Measurements from ENCODE around the gene MAP3K20. TPM values are rescaled to one million over a fixed set of nuclear protein-coding genes. Genes with fewer than 3 reads are reported as not detected.
A peak's percentile ranks its signal among the peaks of the same experiment; 100 is the strongest.

The MAP3K20 gene
- total RNA-seq, 1 donor from 2014 or later, result 18.0 TPM

DNA sequence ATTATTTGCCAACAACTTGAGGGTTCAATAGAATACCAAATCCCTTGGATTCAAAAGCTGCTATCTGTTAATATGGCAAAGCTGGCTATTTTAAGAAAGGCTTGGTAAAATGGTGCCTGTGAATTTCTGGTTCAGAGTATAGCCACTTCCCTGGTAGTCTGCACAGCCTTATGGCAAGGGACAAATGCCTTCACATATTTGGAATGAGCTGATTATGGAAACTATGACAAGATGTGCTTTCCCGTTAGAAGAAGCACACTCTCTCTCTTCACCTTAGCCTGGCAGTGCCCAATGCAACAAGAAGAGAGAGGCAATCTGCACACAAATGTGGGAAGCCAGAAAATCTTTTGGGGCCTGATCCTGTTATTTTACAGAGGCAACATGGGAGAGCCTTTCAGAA lies 47.5 kb upstream of the MAP3K20 start:
- Histone ChIP-seq H3K4me1 (no peaks in the 10 kb centered on the region), H3K79me2 (ENCODE audit: low read depth) (no peaks in the 10 kb centered on the region), H3K36me3 (no peaks in the 10 kb centered on the region), H2AFZ (replicated peaks) (no peak overlapping the region), H3K27ac (no peak overlapping the region), H3K4me3 (no peak overlapping the region), H3K9ac (no peak overlapping the region), H3F3A (ENCODE audit: low read depth) (no peaks in the 10 kb centered on the region), H3K9me3 (ENCODE audit: low read depth) (no peaks in the 10 kb centered on the region), H3K4me2 (no peak overlapping the region), H3K27me3 (no peaks in the 10 kb centered on the region), H4K20me1 (ENCODE audit: low read depth) (no peaks in the 10 kb centered on the region)
- no peaks in the 10 kb centered on the region for H3K9me3 Mint-ChIP-seq
- H3K36me3 Mint-ChIP-seq, result no peaks in the 10 kb centered on the region
- TF ChIP-seq EZH2 (IDR thresholded peaks at IDR 0.05), result no peak
- TF ChIP-seq EZH2phosphoT487 (IDR thresholded peaks at IDR 0.05), result no peak
- TF ChIP-seq, protein P1, sequence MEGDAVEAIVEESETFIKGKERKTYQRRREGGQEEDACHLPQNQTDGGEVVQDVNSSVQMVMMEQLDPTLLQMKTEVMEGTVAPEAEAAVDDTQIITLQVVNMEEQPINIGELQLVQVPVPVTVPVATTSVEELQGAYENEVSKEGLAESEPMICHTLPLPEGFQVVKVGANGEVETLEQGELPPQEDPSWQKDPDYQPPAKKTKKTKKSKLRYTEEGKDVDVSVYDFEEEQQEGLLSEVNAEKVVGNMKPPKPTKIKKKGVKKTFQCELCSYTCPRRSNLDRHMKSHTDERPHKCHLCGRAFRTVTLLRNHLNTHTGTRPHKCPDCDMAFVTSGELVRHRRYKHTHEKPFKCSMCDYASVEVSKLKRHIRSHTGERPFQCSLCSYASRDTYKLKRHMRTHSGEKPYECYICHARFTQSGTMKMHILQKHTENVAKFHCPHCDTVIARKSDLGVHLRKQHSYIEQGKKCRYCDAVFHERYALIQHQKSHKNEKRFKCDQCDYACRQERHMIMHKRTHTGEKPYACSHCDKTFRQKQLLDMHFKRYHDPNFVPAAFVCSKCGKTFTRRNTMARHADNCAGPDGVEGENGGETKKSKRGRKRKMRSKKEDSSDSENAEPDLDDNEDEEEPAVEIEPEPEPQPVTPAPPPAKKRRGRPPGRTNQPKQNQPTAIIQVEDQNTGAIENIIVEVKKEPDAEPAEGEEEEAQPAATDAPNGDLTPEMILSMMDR (IDR thresholded peaks at IDR 0.05), result no peak
- no peak for DNase-seq (ENCODE audit: low spot score)
- no peak overlapping the region for H3K27ac Mint-ChIP-seq
- H3K27me3 Mint-ChIP-seq (ENCODE audit: insufficient read depth, low read depth), result peaks cover 5% of the 10 kb centered on the region
- no peak overlapping the region for H3K4me3 Mint-ChIP-seq
- peaks cover 22% of the 10 kb centered on the region for H3K4me1 Mint-ChIP-seq

DNA sequence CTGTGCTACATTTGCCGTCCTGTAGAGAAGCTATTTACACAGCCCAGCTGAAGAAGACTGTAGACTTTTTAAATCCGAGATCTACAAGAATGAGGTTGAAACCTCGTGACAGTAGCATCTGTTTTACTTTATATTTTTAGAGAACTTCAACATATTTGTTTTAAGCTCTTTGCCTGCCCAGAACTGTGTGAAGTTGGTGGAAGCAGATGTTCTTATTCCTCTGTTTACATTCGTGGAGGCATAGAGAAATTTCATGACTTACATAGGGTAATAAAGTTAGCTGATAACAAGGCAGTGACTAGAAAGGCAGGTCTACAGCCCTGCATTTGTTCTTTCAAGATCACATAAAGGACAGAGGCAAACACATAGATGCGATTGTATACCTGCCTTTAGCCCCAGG lies 47.0 kb upstream of the MAP3K20 start:
- H3K27ac ChIP-seq, result no peak overlapping the region
- H4K20me1 ChIP-seq (ENCODE audit: low read depth), result no peaks in the 10 kb centered on the region
- H3F3A ChIP-seq (ENCODE audit: low read depth), result no peaks in the 10 kb centered on the region
- no peaks in the 10 kb centered on the region for H3K9me3 Mint-ChIP-seq
- H3K9me3 ChIP-seq (ENCODE audit: low read depth), result no peaks in the 10 kb centered on the region
- H3K36me3 Mint-ChIP-seq, result no peaks in the 10 kb centered on the region
- DNase-seq (ENCODE audit: low spot score), result no peak
- no peak overlapping the region for H3K4me3 Mint-ChIP-seq
- H3K27me3 ChIP-seq, result no peaks in the 10 kb centered on the region
- peaks cover 3% of the 10 kb centered on the region for H3K27me3 Mint-ChIP-seq (ENCODE audit: insufficient read depth, low read depth)
- TF ChIP-seq EZH2 (IDR thresholded peaks at IDR 0.05) (no peak), EZH2phosphoT487 (IDR thresholded peaks at IDR 0.05) (no peak)
- TF ChIP-seq, protein P1 (IDR thresholded peaks at IDR 0.05), result no peak
- H3K27ac Mint-ChIP-seq, result no peak overlapping the region
- no peak overlapping the region for H3K4me3 ChIP-seq
- no peak overlapping the region for H3K4me2 ChIP-seq
- no peak overlapping the region for H3K9ac ChIP-seq
- no peaks in the 10 kb centered on the region for H3K4me1 ChIP-seq
- no peak overlapping the region for H2AFZ ChIP-seq (replicated peaks)
- H3K36me3 ChIP-seq, result no peaks in the 10 kb centered on the region
- H3K4me1 Mint-ChIP-seq, result peaks cover 22% of the 10 kb centered on the region
- no peaks in the 10 kb centered on the region for H3K79me2 ChIP-seq (ENCODE audit: low read depth)

DNA sequence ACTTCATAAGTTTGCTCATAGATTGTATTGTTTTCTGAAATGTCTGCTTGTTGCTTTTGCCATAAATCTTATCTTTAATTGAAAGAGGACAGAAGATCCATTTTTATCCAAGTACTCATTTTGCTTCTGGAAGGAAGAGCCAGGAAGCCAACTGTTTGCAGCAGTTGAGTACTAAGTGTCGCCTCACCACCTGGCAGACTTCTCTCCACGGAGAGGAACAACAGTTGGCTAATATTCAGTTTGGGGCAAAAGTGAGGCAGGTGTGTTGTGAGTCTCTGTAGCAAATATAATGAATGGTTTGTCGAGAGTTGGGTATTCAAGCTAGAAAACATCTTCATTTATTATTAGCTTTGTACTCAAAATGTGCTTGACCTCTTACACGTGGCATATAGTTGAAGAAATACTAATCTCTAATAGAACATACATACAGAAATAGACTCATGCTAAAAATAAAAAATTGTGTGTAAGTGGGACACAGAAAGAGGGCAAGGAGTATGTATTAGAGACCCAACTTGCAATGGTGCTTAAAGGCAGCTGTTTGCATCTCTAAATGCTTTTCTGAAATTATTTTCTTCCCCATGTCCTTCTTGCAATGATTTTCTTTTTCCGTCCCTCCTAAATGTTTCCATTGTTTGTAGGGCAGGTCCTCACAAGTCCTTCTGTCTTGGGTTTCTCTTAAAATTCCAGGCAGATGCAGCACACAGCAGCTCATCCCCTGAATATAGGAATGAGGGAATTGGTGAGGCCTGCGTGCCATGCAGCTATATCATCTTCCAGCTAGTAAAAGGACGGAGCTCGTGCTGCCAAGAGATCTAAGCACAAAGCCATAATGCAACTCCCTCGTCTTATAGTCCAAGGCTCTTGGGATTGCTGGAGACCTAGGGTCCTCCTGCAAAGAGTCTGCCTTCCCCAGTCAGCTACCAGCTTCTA lies 44.8 kb upstream of the MAP3K20 start:
- Histone ChIP-seq H3K27ac (no peak overlapping the region), H3K79me2 (ENCODE audit: low read depth) (no peaks in the 10 kb centered on the region), H3K4me2 (no peak overlapping the region), H4K20me1 (ENCODE audit: low read depth) (no peaks in the 10 kb centered on the region), H3K36me3 (no peaks in the 10 kb centered on the region), H3K27me3 (no peaks in the 10 kb centered on the region), H3K9ac (no peak overlapping the region), H3K9me3 (ENCODE audit: low read depth) (no peaks in the 10 kb centered on the region), H3F3A (ENCODE audit: low read depth) (no peaks in the 10 kb centered on the region), H2AFZ (replicated peaks) (no peak overlapping the region), H3K4me1 (no peaks in the 10 kb centered on the region), H3K4me3 (no peak overlapping the region)
- Mint-ChIP-seq H3K27ac (peak overlapping the region; percentile 32), H3K4me1 (peaks cover 21% of the 10 kb centered on the region), H3K36me3 (no peaks in the 10 kb centered on the region), H3K4me3 (no peak overlapping the region), H3K9me3 (no peaks in the 10 kb centered on the region), H3K27me3 (ENCODE audit: insufficient read depth, low read depth) (peaks cover 2% of the 10 kb centered on the region)
- TF ChIP-seq EZH2 (IDR thresholded peaks at IDR 0.05), result no peak
- TF ChIP-seq EZH2phosphoT487 (IDR thresholded peaks at IDR 0.05), result no peak
- TF ChIP-seq, protein P1 (IDR thresholded peaks at IDR 0.05), result no peak
- DNase-seq (ENCODE audit: low spot score), result no peak

All from neural progenitor cell (in vitro differentiated cells).